Thymus (tissue), 11 donors: ENCODE measurements around the gene NIPBL. TPM values are rescaled to one million over a fixed set of nuclear protein-coding genes. Genes with fewer than 3 reads are reported as not detected.
"Not testable (repeated sequence)": the region's sequence is repeated elsewhere in the genome, so short reads cannot be mapped to it uniquely, and the experiment has no call there.

ENCODE experiments used
- DNase-seq, 9 donors: peaks; one replicate each; pipeline ENCODE4 v3.0.0-alpha.2; 2013; ENCODE audit warnings: low spot score in 9 of 9, low read depth in 6 of 9, missing footprints in 1 of 9
- H3K27ac ChIP-seq, 2 donors: one replicate each; pipeline ENCODE4 v1.5.1; 2013; ENCODE audit warnings: control low read depth in 1 of 2, low read depth in 1 of 2, low read length in 1 of 2, mild to moderate bottlenecking in 1 of 2, moderate library complexity in 1 of 2
- H3K27me3 ChIP-seq, 2 donors: one replicate each; pipeline ENCODE4 v1.5.1; 2013; ENCODE audit warnings: low read length in 1 of 2; ENCODE audit not compliant: control insufficient read depth in 2 of 2, insufficient read depth in 1 of 2
- H3K36me3 ChIP-seq, 2 donors: one replicate each; pipeline ENCODE4 v1.5.1; 2013; ENCODE audit warnings: low read length in 1 of 2, mild to moderate bottlenecking in 1 of 2, moderate library complexity in 1 of 2; ENCODE audit not compliant: control insufficient read depth in 2 of 2, insufficient read depth in 2 of 2
- H3K4me1 ChIP-seq, 2 donors: one replicate each; pipeline ENCODE4 v1.5.1; 2013; ENCODE audit warnings: low read length in 2 of 2; ENCODE audit not compliant: control insufficient read depth in 2 of 2, insufficient read depth in 2 of 2
- H3K4me3 ChIP-seq, 2 donors: one replicate each; pipeline ENCODE4 v1.5.1; 2013; ENCODE audit warnings: low read length in 2 of 2, control low read depth in 1 of 2, mild to moderate bottlenecking in 1 of 2
- H3K9me3 ChIP-seq, 2 donors: one replicate each; pipeline ENCODE4 v1.5.1; 2013; ENCODE audit warnings: low read length in 1 of 2, mild to moderate bottlenecking in 1 of 2; ENCODE audit not compliant: control insufficient read depth in 2 of 2, insufficient read depth in 1 of 2
- WGBS: extraction: QIAGEN DNeasy Blood & Tissue Kit; methylation state at CpG from one replicate; pipeline ENCODE4 v1.1.7; 2013; 5-methylcytosine and 5-hydroxymethylcytosine counted together
- polyA plus RNA-seq: library from polyadenylated mRNA; stranded (reverse); fragments of 200-250 nt; gene quantifications from one replicate; pipeline ENCODE4 v1.2.3, GENCODE V29; 2013
- total RNA-seq: library from RNA; stranded (reverse); fragments of 120-200 nt; gene quantifications from one replicate; pipeline ENCODE4 v1.2.4, GENCODE V29; 2013
- donor health status: healthy.

NIPBL gene
- total and polyA plus RNA-seq, 2 donors = 36.7 to 38.4 TPM

GRCh38 chr5:37090123-37090726 is 213.7 kb downstream of the NIPBL start:
- no peak overlapping the region for H3K27ac ChIP-seq
- no peaks in the 10 kb centered on the region for H3K27me3 ChIP-seq
- WGBS = 92% methylated on average over 7 of the region's 7 CpGs
- H3K4me1 ChIP-seq = no peaks in the 10 kb centered on the region
- H3K9me3 ChIP-seq = peaks cover 0 to 8% of the 10 kb centered on the region in 2 donors
- DNase-seq = no peak
- H3K4me3 ChIP-seq = no peak overlapping the region
- peaks cover 0 to 7% of the 10 kb centered on the region in 2 donors for H3K36me3 ChIP-seq

- no peak overlapping the region for H3K4me3 ChIP-seq
- DNase-seq = no peak
- H3K36me3 ChIP-seq = peaks cover 0 to 3% of the 10 kb centered on the region in 2 donors
- WGBS = 96% methylated on average over 2 of the region's 2 CpGs
- H3K27ac ChIP-seq = no peak overlapping the region
- peaks cover 0 to 8% of the 10 kb centered on the region in 2 donors for H3K9me3 ChIP-seq
- no peaks in the 10 kb centered on the region for H3K4me1 ChIP-seq
- H3K27me3 ChIP-seq = no peaks in the 10 kb centered on the region
These were observed 214.2 kb downstream of the NIPBL start for GRCh38 chr5:37090781-37091180.

GRCh38 chr5:37093795-37094194 is 217.2 kb downstream of the NIPBL start:
- H3K4me1 ChIP-seq, H3K9me3 ChIP-seq, H3K27ac ChIP-seq, H3K27me3 ChIP-seq, DNase-seq, H3K4me3 ChIP-seq, H3K36me3 ChIP-seq: not testable (repeated sequence)
- 94% methylated on average over 3 of the region's 4 CpGs for WGBS

GRCh38 chr5:37099267-37099666 is 222.7 kb downstream of the NIPBL start:
- not testable (repeated sequence) for H3K36me3 ChIP-seq, H3K9me3 ChIP-seq, H3K4me1 ChIP-seq, DNase-seq, H3K27ac ChIP-seq, H3K4me3 ChIP-seq, H3K27me3 ChIP-seq
- WGBS = 98% methylated on average over 5 of the region's 5 CpGs

GRCh38 chr5:37103302-37103701 is 226.7 kb downstream of the NIPBL start:
- H3K4me3 ChIP-seq = no peak overlapping the region
- peaks cover 9 to 11% of the 10 kb centered on the region in 2 donors for H3K4me1 ChIP-seq
- H3K36me3 ChIP-seq = peaks cover 7 to 19% of the 10 kb centered on the region in 2 donors
- H3K27me3 ChIP-seq = no peaks in the 10 kb centered on the region
- peaks cover 0 to 4% of the 10 kb centered on the region in 2 donors for H3K9me3 ChIP-seq
- peak in 1 of 9 donors; percentile 55 for DNase-seq
- H3K27ac ChIP-seq = no peak overlapping the region
- 46% methylated on average over 2 of the region's 2 CpGs for WGBS

- Histone ChIP-seq H3K36me3 (peaks cover 7 to 37% of the 10 kb centered on the region in 2 donors), H3K27ac (peak overlapping the region; percentile 84 to 95)
These were observed 232.8 kb downstream of the NIPBL start for GRCh38 chr5:37109338-37109737.

GRCh38 chr5:37110135-37110534 is 233.6 kb downstream of the NIPBL start:
- H3K36me3 ChIP-seq = peaks cover 4 to 40% of the 10 kb centered on the region in 2 donors

More at GRCh38 chr5:37109338-37109737, 232.8 kb downstream of the NIPBL start:
- Histone ChIP-seq H3K27me3 (no peaks in the 10 kb centered on the region), H3K4me1 (peaks cover 35 to 43% of the 10 kb centered on the region in 2 donors), H3K9me3 (peaks cover 0 to 3% of the 10 kb centered on the region in 2 donors), H3K4me3 (no peak overlapping the region)
- DNase-seq = no peak
- 99% methylated on average over 3 of the region's 3 CpGs for WGBS

GRCh38 chr5:37111426-37112382 is 235.1 kb downstream of the NIPBL start:
- DNase-seq = peak; percentile 61 to 94 (median 80)
- H3K4me3 ChIP-seq = peak overlapping the region; percentile 4 to 35
- 6% methylated on average over 4 of the region's 4 CpGs for WGBS
- peak overlapping the region; percentile 95 to 96 for H3K27ac ChIP-seq
- H3K4me1 ChIP-seq = peaks cover 40 to 50% of the 10 kb centered on the region in 2 donors
- peaks cover 4 to 49% of the 10 kb centered on the region in 2 donors for H3K36me3 ChIP-seq
- no peaks in the 10 kb centered on the region for H3K27me3 ChIP-seq
- peaks cover 0 to 3% of the 10 kb centered on the region in 2 donors for H3K9me3 ChIP-seq

More at GRCh38 chr5:37110135-37110534, 233.6 kb downstream of the NIPBL start:
- no peaks in the 10 kb centered on the region for H3K27me3 ChIP-seq
- peaks cover 35 to 43% of the 10 kb centered on the region in 2 donors for H3K4me1 ChIP-seq
- H3K4me3 ChIP-seq = peak overlapping the region in 1 of 2 donors; percentile 11
- 9% methylated on average over 1 of the region's 1 CpG for WGBS
- peaks cover 0 to 3% of the 10 kb centered on the region in 2 donors for H3K9me3 ChIP-seq
- H3K27ac ChIP-seq = peak overlapping the region; percentile 94 to 95
- DNase-seq = peak in 6 of 9 donors; percentile 38 to 73 (median 43)
